Neural cell (in vitro differentiated cells): ENCODE measurements around the gene CRACDL. TPM values are rescaled to one million over a fixed set of nuclear protein-coding genes. Genes with fewer than 3 reads are reported as not detected.

Experiments
- H2AFZ ChIP-seq: fragments of 200-600, 300-800 bp; sonication (generic), shearing (Covaris generic); 2 replicates; pipeline ENCODE4 v1.6.0; 2014; ENCODE audit warnings: low read depth, mild to moderate bottlenecking, antibody characterized with exemption, low read length, moderate library complexity
- H3F3A ChIP-seq: fragments of 200-600 bp; shearing (Covaris generic); 2 replicates; pipeline ENCODE4 v1.6.1; 2016; ENCODE audit warnings: mild to moderate bottlenecking, moderate library complexity, mixed read lengths, antibody characterized with exemption, low read length; ENCODE audit not compliant: insufficient read depth, poor library complexity, severe bottlenecking
- H3K27ac ChIP-seq: fragments of 200-600, 300-800 bp; sonication (generic), shearing (Covaris generic); 2 replicates; pipeline ENCODE4 v1.5.1; 2014; ENCODE audit warnings: mild to moderate bottlenecking, low read length, moderate library complexity
- H3K27me3 ChIP-seq: fragments of 300-800, 200-600 bp; sonication (generic), shearing (Covaris generic); 2 replicates; pipeline ENCODE4 v1.6.0; 2014; ENCODE audit warnings: mild to moderate bottlenecking, low read depth, low read length, moderate library complexity; ENCODE audit not compliant: insufficient read depth
- H3K36me3 ChIP-seq: fragments of 300-800, 200-600 bp; sonication (generic), shearing (Covaris generic); 2 replicates; pipeline ENCODE4 v1.5.1; 2014; ENCODE audit warnings: mild to moderate bottlenecking, antibody characterized with exemption, low read length, moderate library complexity; ENCODE audit not compliant: insufficient read depth
- H3K4me2 ChIP-seq: fragments of 300-800, 200-600 bp; sonication (generic), shearing (Covaris generic); 2 replicates; pipeline ENCODE4 v1.6.0; 2014; ENCODE audit warnings: mild to moderate bottlenecking, low read length
- H3K4me3 ChIP-seq: fragments of 300-800, 200-600 bp; sonication (generic), shearing (Covaris generic); 2 replicates; pipeline ENCODE4 v1.5.1; 2014; ENCODE audit warnings: mild to moderate bottlenecking, low read length, moderate library complexity
- H3K79me2 ChIP-seq: fragments of 200-600 bp; shearing (Covaris generic); replicated peaks from 2 replicates; pipeline ENCODE4 v1.6.0; 2014; ENCODE audit warnings: mild to moderate bottlenecking, low read length, moderate library complexity; ENCODE audit not compliant: insufficient read depth
- H3K9ac ChIP-seq: fragments of 300-800, 200-600 bp; sonication (generic), shearing (Covaris generic); 2 replicates; pipeline ENCODE4 v1.6.1; 2016; ENCODE audit warnings: mild to moderate bottlenecking, low read length, mixed read lengths
- H3K9me2 ChIP-seq: fragments of 200-600 bp; shearing (Covaris generic); 2 replicates; pipeline ENCODE4 v1.6.1; 2016; ENCODE audit warnings: mild to moderate bottlenecking, low read length, mixed read lengths; ENCODE audit not compliant: insufficient read depth
- H3K9me3 ChIP-seq: fragments of 200-600, 300-800 bp; sonication (generic), shearing (Covaris generic); 2 replicates; pipeline ENCODE4 v1.6.1; 2016; ENCODE audit warnings: mild to moderate bottlenecking, mixed run types, low read length, moderate library complexity, mixed read lengths
- H4K20me1 ChIP-seq: fragments of 200-600 bp; shearing (Covaris generic); 2 replicates; pipeline ENCODE4 v1.6.1; 2016; ENCODE audit warnings: mild to moderate bottlenecking, mixed run types; ENCODE audit not compliant: insufficient read depth
- EP300 ChIP-seq: fragments of 450-650 bp; conservative IDR thresholded peaks from 2 replicates; pipeline ENCODE4 v1.6.1; 2014; ENCODE audit warnings: antibody characterized with exemption, mild to moderate bottlenecking, moderate library complexity; ENCODE audit not compliant: poor library complexity, severe bottlenecking
- EZH2 ChIP-seq: fragments of 200-600, 300-800 bp; shearing (Covaris generic), sonication (generic); IDR thresholded peaks from 2 replicates; pipeline ENCODE4 v1.6.1; 2014; ENCODE audit warnings: antibody characterized with exemption, low read length, borderline replicate concordance, mild to moderate bottlenecking; ENCODE audit not compliant: insufficient read depth, poor library complexity, severe bottlenecking
- MXI1 ChIP-seq: fragments of 450-650 bp; conservative IDR thresholded peaks from 2 replicates; pipeline ENCODE4 v1.6.1; 2014; ENCODE audit warnings: antibody characterized with exemption, mild to moderate bottlenecking; ENCODE audit not compliant: poor library complexity, severe bottlenecking
- POLR2AphosphoS5 ChIP-seq: IDR thresholded peaks from 2 replicates; pipeline ENCODE4 v1.6.1; 2012
- RAD21 ChIP-seq: fragments of 450-650 bp; conservative IDR thresholded peaks from 2 replicates; pipeline ENCODE4 v1.6.1; 2014; ENCODE audit warnings: antibody characterized with exemption, mild to moderate bottlenecking, moderate library complexity
- REST ChIP-seq: IDR thresholded peaks from 2 replicates; pipeline ENCODE4 v1.6.1; 2012; ENCODE audit warnings: borderline replicate concordance
- SMC3 ChIP-seq: fragments of 450-650 bp; conservative IDR thresholded peaks from 2 replicates; pipeline ENCODE4 v1.6.1; 2014; ENCODE audit warnings: antibody characterized with exemption, mild to moderate bottlenecking, moderate library complexity; ENCODE audit not compliant: poor library complexity
- TAF1 ChIP-seq: IDR thresholded peaks from 2 replicates; pipeline ENCODE4 v1.6.1; 2012; ENCODE audit warnings: low read depth
- polyA plus RNA-seq: library from polyadenylated mRNA; depleted of rRNA; stranded (reverse); fragments of >200 nt; gene quantifications from 2 replicates; pipeline ENCODE4 v1.2.3, GENCODE V29; 2014
- TF ChIP-seq, protein P1 (sequence below): fragments of 450-650 bp; IDR thresholded peaks from 2 replicates; pipeline ENCODE4 v1.5.1; 2014; ENCODE audit warnings: antibody characterized with exemption, mild to moderate bottlenecking, moderate library complexity; ENCODE audit not compliant: poor library complexity, severe bottlenecking

Gene CRACDL
- polyA plus RNA-seq, 1 donor from 2014 or later = 0.85 TPM

DNA sequence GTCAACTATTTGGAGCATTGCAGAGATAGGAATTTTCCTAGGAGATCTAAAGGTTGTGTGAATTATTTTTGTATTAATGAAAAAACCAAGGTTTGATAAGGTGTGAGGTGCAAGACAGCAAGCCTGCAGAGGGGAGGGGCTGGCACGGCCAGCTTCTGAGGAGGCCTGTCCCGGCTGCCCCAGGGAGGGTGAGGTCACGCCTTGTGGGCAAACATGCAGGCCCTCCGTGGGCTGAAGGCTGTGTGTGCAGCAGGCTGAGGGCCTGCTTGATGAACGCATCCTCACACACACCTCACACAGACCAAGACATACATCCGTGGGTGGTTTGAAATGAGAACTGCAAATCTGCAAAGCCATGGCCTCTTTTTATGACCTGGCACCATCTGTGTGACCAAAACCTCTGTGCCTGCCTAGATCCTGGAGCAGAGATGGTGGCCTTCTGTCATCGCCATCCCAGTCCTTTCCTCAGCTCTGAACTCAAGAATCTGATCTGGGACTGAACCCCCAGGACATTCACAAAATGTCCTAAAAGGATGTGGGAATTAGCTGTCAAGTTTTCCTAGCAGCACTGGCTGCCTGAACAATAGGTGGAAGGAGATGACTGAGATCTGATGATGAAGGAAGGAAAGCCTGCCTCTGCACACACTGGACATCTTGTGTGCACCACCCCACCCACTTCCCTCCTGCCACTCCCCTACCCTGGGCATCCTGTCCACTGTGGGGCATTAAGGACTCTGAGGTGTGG is 102.7 kb downstream of the CRACDL start:
- peak overlapping the region; percentile 74 for H3K27ac ChIP-seq
- no peaks in the 10 kb centered on the region for H3F3A ChIP-seq

GRCh38 chr2:98832172-98832571 is 103.9 kb downstream of the CRACDL start:
- H3K27ac ChIP-seq = peak overlapping the region; percentile 74
- H3K9ac ChIP-seq = peak overlapping the region; percentile 32
- H3K79me2 ChIP-seq = no peaks in the 10 kb centered on the region
- H3K4me3 ChIP-seq = peak overlapping the region; percentile 43
- no peaks in the 10 kb centered on the region for H4K20me1 ChIP-seq
- H3K4me2 ChIP-seq = no peak overlapping the region
- no peak for TF ChIP-seq MXI1
- TF ChIP-seq RAD21 = no peak
- no peak for TF ChIP-seq POLR2AphosphoS5
- TF ChIP-seq, protein P1, sequence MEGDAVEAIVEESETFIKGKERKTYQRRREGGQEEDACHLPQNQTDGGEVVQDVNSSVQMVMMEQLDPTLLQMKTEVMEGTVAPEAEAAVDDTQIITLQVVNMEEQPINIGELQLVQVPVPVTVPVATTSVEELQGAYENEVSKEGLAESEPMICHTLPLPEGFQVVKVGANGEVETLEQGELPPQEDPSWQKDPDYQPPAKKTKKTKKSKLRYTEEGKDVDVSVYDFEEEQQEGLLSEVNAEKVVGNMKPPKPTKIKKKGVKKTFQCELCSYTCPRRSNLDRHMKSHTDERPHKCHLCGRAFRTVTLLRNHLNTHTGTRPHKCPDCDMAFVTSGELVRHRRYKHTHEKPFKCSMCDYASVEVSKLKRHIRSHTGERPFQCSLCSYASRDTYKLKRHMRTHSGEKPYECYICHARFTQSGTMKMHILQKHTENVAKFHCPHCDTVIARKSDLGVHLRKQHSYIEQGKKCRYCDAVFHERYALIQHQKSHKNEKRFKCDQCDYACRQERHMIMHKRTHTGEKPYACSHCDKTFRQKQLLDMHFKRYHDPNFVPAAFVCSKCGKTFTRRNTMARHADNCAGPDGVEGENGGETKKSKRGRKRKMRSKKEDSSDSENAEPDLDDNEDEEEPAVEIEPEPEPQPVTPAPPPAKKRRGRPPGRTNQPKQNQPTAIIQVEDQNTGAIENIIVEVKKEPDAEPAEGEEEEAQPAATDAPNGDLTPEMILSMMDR = no peak
- no peak for TF ChIP-seq TAF1
- no peak for TF ChIP-seq REST
- no peak for TF ChIP-seq EP300
- H3K36me3 ChIP-seq = no peaks in the 10 kb centered on the region
- H2AFZ ChIP-seq = peak overlapping the region; percentile 30
- H3K9me2 ChIP-seq = no peaks in the 10 kb centered on the region
- H3K9me3 ChIP-seq = no peaks in the 10 kb centered on the region
- H3F3A ChIP-seq = no peaks in the 10 kb centered on the region
- H3K27me3 ChIP-seq = no peaks in the 10 kb centered on the region

More for the DNA sequence above, 102.7 kb downstream of the CRACDL start:
- Histone ChIP-seq H3K4me2 (no peak overlapping the region), H3K36me3 (no peaks in the 10 kb centered on the region), H2AFZ (no peak overlapping the region), H3K79me2 (no peaks in the 10 kb centered on the region), H3K9me3 (no peaks in the 10 kb centered on the region), H3K9me2 (no peaks in the 10 kb centered on the region), H4K20me1 (no peaks in the 10 kb centered on the region), H3K27me3 (no peaks in the 10 kb centered on the region), H3K9ac (peak overlapping the region; percentile 14), H3K4me3 (no peak overlapping the region)
- TF ChIP-seq EZH2 = no peak
- TF ChIP-seq EP300 = no peak
- no peak for TF ChIP-seq REST
- no peak for TF ChIP-seq MXI1
- TF ChIP-seq SMC3 = no peak
- TF ChIP-seq, protein P1 = no peak
- TF ChIP-seq POLR2AphosphoS5 = no peak
- TF ChIP-seq RAD21 = no peak
- TF ChIP-seq TAF1 = no peak
